GM12892 (cell line): ENCODE measurements around the gene SLC38A10.

Experiments
- POLR2A ChIP-seq: IDR thresholded peaks from 2 replicates; pipeline ENCODE4 v1.6.1; 2011; ENCODE audit warnings: low read depth, low read length, control low read depth
- POLR2AphosphoS5 ChIP-seq: IDR thresholded peaks from 2 replicates; pipeline ENCODE4 v1.6.1; 2011; ENCODE audit warnings: low read depth, low read length, control low read depth
- TAF1 ChIP-seq: IDR thresholded peaks from 2 replicates; pipeline ENCODE4 v1.6.1; 2011; ENCODE audit warnings: low read depth, mild to moderate bottlenecking, control low read depth, low read length, borderline replicate concordance

GRCh38 chr17:81234506-81234855 is 60.6 kb downstream of the SLC38A10 start:
- TF ChIP-seq TAF1 (no peak), POLR2AphosphoS5 (no peak), POLR2A (no peak)
